Gastroesophageal sphincter (tissue), 4 donors: ENCODE results near the gene AGAP2. TPM values are rescaled to one million over a fixed set of nuclear protein-coding genes. Genes with fewer than 3 reads are reported as not detected.

ENCODE experiments used
- ATAC-seq: fragments of 150-250 bp; one replicate; pipeline ENCODE4 v1.9.1; 2016; ENCODE audit warnings: mild to moderate bottlenecking, moderate library complexity
- H3K27ac ChIP-seq, 4 donors: fragments of 200-600 bp; sonication (generic) in 3 of 4; 1 replicate in 3 of 4; 2 replicates in 1 of 4; pipeline ENCODE4 v1.5.1; 2016 to 2019
- H3K27me3 ChIP-seq: fragments of 200-600 bp; sonication (generic); one replicate; pipeline ENCODE4 v1.5.1; 2019
- H3K36me3 ChIP-seq, 2 donors: fragments of 200-600 bp; sonication (generic); one replicate each; pipeline ENCODE4 v1.5.1; 2019; ENCODE audit warnings: control low read depth in 1 of 2
- H3K4me1 ChIP-seq, 3 donors: fragments of 200-600 bp; sonication (generic); 1 replicate in 2 of 3; 2 replicates in 1 of 3; pipeline ENCODE4 v1.5.1; 2016 to 2019; ENCODE audit warnings: control low read depth in 2 of 3
- H3K4me3 ChIP-seq, 2 donors: fragments of 200-600 bp; sonication (generic); one replicate each; pipeline ENCODE4 v1.5.1; 2019; ENCODE audit warnings: mild to moderate bottlenecking in 1 of 2, moderate library complexity in 1 of 2
- H3K9me3 ChIP-seq, 3 donors: fragments of 200-600 bp; sonication (generic); one replicate each; pipeline ENCODE4 v1.5.1; 2017 to 2019; ENCODE audit warnings: control low read depth in 2 of 3
- EP300 ChIP-seq: sonication (generic); formaldehyde crosslinking; IDR thresholded peaks from one replicate; pipeline ENCODE4 v1.6.1; 2017; ENCODE audit warnings: antibody characterized with exemption, mild to moderate bottlenecking
- POLR2A ChIP-seq, 2 donors: fragments of 450-650 bp; IDR thresholded peaks; one replicate each; pipeline ENCODE4 v1.6.1; 2017; ENCODE audit warnings: antibody characterized with exemption in 2 of 2, mild to moderate bottlenecking in 2 of 2, moderate library complexity in 1 of 2
- POLR2AphosphoS5 ChIP-seq: sonication (generic); formaldehyde crosslinking; IDR thresholded peaks from one replicate; pipeline ENCODE4 v1.6.1; 2017; ENCODE audit warnings: antibody characterized with exemption
- WGBS, 2 donors: methylation state at CpG; one replicate each; pipeline ENCODE4 v1.1.5; 2018; ENCODE audit warnings: low coverage in 1 of 2; 5-methylcytosine and 5-hydroxymethylcytosine counted together
- total RNA-seq, 4 donors: library from RNA; depleted of rRNA; stranded (reverse); fragments of >200 nt; gene quantifications; one replicate each; pipeline ENCODE4 v1.1.0, GENCODE V29; 2016
- TF ChIP-seq, protein P1 (sequence below), 4 experiments: fragments of 200-600 bp in 2 of 4; fragments of 450-650 bp in 2 of 4; sonication (generic) in 1 of 4; IDR thresholded peaks; one replicate each; pipeline ENCODE4 v1.5.1; 2017 to 2019; ENCODE audit warnings: antibody characterized with exemption in 4 of 4, mild to moderate bottlenecking in 2 of 4, moderate library complexity in 2 of 4

The AGAP2 gene
- total RNA-seq, 4 donors from 2014 or later, result 1.6 to 4.2 (median 3.3) TPM

DNA sequence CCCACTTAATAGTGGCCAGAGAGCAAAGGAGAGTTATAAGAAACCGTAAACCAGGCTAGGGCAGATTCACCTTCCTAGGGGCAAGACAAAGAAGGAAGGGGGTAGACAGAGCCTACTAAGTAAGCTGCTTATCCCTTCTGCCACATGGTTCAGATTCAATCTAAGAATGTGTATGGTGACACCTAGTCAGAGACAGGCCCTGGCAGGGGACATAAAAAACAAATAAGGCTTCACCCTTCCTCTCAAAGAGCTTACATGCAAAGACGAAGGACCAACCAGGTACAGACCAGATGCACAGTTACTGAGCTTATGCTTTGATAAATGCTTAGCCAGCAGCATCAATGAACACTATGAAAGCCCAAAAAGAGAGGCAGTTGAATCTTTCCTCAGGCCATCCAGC lies 23.9 kb upstream of the AGAP2 start:
- 84 to 100% methylated on average over 2 of the region's 2 CpGs for WGBS, 2 donors

DNA sequence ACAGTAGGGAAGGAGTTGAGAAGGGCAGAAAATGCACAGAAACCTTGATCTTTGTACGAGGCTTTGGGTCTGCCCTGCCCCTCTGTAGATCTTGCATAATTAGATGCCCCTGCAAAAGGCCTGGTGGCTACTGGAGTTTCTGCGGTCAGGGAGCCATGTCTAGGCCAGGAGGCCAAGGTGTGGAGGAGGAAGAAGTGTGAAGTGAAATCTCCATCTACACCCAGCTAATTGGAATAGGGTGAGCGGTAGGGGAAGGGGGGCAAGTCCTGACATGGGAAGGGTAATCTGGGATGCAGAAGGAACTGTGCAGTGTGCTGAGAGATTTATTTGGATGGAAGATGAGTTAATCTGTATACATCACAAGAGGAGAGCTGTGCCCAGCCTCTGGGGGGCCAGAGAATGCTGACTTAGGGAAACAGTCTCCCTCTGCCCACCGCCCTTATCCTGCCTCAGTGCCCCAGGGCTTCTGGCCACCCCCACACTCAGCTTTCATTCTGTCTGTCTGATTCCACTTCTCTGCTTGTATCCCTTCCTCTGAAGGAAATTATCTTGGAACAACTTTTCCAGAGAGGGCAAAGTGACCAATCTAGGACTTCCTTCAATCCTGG lies 23.0 kb upstream of the AGAP2 start:
- no peaks in the 10 kb centered on the region for H3K9me3 ChIP-seq
- H3K4me1 ChIP-seq, result peaks cover 0 to 28% (median 22%) of the 10 kb centered on the region in 3 donors
- H3K36me3 ChIP-seq, result peaks cover 0 to 38% of the 10 kb centered on the region in 2 donors
- H3K4me3 ChIP-seq, result no peak overlapping the region
- H3K27me3 ChIP-seq, result peaks cover 62% of the 10 kb centered on the region
- no peak for ATAC-seq
- H3K27ac ChIP-seq, result no peak overlapping the region
- TF ChIP-seq POLR2AphosphoS5 (no peak), EP300 (no peak), POLR2A (IDR thresholded peaks at IDR 0.05) (no peak)
- TF ChIP-seq, protein P1, sequence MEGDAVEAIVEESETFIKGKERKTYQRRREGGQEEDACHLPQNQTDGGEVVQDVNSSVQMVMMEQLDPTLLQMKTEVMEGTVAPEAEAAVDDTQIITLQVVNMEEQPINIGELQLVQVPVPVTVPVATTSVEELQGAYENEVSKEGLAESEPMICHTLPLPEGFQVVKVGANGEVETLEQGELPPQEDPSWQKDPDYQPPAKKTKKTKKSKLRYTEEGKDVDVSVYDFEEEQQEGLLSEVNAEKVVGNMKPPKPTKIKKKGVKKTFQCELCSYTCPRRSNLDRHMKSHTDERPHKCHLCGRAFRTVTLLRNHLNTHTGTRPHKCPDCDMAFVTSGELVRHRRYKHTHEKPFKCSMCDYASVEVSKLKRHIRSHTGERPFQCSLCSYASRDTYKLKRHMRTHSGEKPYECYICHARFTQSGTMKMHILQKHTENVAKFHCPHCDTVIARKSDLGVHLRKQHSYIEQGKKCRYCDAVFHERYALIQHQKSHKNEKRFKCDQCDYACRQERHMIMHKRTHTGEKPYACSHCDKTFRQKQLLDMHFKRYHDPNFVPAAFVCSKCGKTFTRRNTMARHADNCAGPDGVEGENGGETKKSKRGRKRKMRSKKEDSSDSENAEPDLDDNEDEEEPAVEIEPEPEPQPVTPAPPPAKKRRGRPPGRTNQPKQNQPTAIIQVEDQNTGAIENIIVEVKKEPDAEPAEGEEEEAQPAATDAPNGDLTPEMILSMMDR (IDR thresholded peaks at IDR 0.05), result no peak
- WGBS, 2 donors, result 89% methylated on average over 3 of the region's 4 CpGs; no CpG with 5 or more reads in 1 of the 2 donors

More for the DNA sequence above, 23.9 kb upstream of the AGAP2 start:
- Histone ChIP-seq H3K4me3 (no peak overlapping the region), H3K27ac (no peak overlapping the region), H3K36me3 (peaks cover 0 to 35% of the 10 kb centered on the region in 2 donors), H3K27me3 (peaks cover 68% of the 10 kb centered on the region), H3K4me1 (peaks cover 0 to 30% (median 28%) of the 10 kb centered on the region in 3 donors), H3K9me3 (no peaks in the 10 kb centered on the region)
- ATAC-seq, result no peak
- TF ChIP-seq, protein P1 (IDR thresholded peaks at IDR 0.05), result no peak
- TF ChIP-seq EP300 (no peak), POLR2A (IDR thresholded peaks at IDR 0.05) (no peak), POLR2AphosphoS5 (no peak)

DNA sequence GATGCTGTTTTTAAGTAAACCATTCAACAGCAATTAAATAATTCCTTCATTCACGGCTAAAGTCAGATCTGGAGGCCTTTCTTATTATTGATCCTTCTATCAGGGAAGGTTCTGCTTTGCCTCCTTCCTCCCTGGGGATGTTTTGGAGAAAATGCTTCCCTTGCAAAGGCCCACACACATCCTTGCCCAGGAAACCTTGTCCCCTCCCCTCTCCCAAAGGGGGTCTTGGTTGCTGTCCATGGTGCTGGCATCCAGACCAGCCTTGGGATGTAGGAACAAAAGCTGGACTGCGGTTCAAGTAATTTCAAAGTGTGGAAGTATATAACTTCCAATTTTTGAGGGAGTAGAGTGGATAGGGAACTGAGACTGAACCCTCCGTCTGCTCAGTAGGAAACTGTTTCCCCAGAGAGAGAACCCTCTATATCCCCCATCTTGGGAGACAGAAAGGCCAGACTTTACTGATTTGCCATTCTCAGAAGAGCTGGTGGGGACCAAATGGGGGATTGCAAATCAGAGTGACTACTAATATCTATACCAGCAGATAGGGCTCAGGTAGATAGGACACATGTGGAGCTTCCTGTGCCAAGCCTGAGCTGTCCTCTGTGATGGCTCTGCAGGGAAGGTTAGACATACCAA lies 21.9 kb upstream of the AGAP2 start:
- ATAC-seq, result no peak
- Histone ChIP-seq H3K9me3 (no peaks in the 10 kb centered on the region), H3K4me1 (peaks cover 0 to 26% (median 18%) of the 10 kb centered on the region in 3 donors), H3K27me3 (peaks cover 51% of the 10 kb centered on the region), H3K27ac (no peak overlapping the region), H3K36me3 (peaks cover 0 to 38% of the 10 kb centered on the region in 2 donors), H3K4me3 (no peak overlapping the region)
- WGBS, 2 donors, result 92% methylated on average over 2 of the region's 3 CpGs; no CpG with 5 or more reads in 1 of the 2 donors
- TF ChIP-seq EP300, result no peak
- no peak for TF ChIP-seq POLR2A (IDR thresholded peaks at IDR 0.05)
- TF ChIP-seq POLR2AphosphoS5, result no peak
- TF ChIP-seq, protein P1 (IDR thresholded peaks at IDR 0.05), result no peak

DNA sequence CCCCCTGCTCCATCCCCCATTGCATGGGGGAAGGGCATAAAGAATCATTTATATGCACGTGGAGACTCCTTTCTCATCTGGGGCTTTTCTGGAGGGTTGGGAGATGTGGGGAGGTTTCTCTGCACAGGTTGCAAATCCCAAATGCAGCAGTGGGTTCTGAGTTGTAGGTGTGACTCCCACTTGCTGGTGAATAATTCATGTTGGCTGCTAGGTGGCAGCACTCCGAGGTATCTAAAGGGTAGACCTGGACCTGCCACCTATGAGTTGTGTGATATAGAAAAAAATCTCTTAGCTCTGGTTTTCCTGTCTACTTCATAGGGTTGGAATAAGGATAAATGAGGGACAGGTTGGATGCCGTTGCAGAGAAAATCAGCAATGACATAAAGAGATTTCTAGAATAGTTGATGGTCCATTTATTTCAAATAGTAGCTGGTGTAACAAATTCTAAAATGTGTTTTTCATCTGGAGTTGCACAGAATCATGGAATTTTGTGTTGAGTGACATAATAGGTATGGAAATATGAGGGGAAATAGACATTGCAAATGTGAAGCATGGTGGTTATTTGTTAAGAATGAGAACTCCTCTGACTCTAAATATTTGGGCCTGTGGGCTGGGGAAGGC lies 20.9 kb upstream of the AGAP2 start:
- TF ChIP-seq, protein P1 (IDR thresholded peaks at IDR 0.05), result peak in 2 of 4 experiments; percentile 16 to 24
- no peak for TF ChIP-seq POLR2A (IDR thresholded peaks at IDR 0.05)
- WGBS, 2 donors, result 36 to 100% methylated on average over 1 to 3 of the region's 3 CpGs

More for the DNA sequence above, 20.9 kb upstream of the AGAP2 start:
- H3K36me3 ChIP-seq, result peaks cover 0 to 38% of the 10 kb centered on the region in 2 donors
- no peak overlapping the region for H3K4me3 ChIP-seq
- H3K4me1 ChIP-seq, result peaks cover 0 to 21% (median 8%) of the 10 kb centered on the region in 3 donors
- peaks cover 41% of the 10 kb centered on the region for H3K27me3 ChIP-seq
- ATAC-seq, result no peak
- H3K27ac ChIP-seq, result no peak overlapping the region
- no peaks in the 10 kb centered on the region for H3K9me3 ChIP-seq
